ENCODE results near the gene KSR1.

DNA sequence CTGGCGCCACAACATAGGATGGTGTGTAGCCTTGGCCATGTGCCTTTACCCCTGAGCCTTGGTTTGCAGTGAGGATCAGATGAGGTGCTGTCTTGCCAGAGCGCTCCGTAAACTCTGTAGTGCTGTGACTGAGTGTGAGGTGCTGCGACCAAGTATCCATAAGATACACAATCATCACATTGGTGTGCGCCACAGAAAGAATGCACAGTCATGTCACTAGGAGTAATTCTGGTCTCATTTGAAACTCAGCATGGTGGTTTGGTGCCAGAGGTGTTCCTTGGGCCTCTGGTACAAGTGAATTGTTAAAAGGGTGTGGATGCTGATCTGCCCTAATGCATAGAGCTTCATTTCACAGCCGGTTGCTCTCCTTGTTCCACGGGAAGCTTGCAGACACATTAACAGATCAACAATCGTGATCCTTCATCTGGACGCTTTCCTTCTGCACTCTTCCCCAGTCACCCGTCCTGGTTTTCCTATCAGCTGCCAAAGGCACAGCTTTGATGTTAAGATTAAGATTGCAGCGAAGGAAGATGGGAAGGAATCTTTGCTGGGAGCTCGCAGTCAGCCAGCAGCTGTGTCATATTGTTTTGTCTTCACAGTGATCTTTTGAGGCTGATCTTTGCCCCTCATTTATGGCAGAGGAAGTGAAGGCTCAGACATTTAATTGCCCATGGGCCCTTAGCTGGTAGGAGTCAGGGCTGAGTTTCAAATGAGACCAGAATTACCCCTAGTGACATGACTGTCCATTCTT lies 79.1 kb downstream of the KSR1 start:
- TF ChIP-seq POLR2A (IDR thresholded peaks at IDR 0.05), result no peak
- TF ChIP-seq, protein P1, sequence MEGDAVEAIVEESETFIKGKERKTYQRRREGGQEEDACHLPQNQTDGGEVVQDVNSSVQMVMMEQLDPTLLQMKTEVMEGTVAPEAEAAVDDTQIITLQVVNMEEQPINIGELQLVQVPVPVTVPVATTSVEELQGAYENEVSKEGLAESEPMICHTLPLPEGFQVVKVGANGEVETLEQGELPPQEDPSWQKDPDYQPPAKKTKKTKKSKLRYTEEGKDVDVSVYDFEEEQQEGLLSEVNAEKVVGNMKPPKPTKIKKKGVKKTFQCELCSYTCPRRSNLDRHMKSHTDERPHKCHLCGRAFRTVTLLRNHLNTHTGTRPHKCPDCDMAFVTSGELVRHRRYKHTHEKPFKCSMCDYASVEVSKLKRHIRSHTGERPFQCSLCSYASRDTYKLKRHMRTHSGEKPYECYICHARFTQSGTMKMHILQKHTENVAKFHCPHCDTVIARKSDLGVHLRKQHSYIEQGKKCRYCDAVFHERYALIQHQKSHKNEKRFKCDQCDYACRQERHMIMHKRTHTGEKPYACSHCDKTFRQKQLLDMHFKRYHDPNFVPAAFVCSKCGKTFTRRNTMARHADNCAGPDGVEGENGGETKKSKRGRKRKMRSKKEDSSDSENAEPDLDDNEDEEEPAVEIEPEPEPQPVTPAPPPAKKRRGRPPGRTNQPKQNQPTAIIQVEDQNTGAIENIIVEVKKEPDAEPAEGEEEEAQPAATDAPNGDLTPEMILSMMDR (IDR thresholded peaks at IDR 0.05), result no peak
